Measurements from ENCODE around the gene MSI2.

MSI2 gene

GRCh38 chr17:57515662-57516211, 259.4 kb downstream of the MSI2 start:
- no peak for DNase-seq

GRCh38 chr17:57516290-57517230, 260.2 kb downstream of the MSI2 start:
- no peak for DNase-seq

GRCh38 chr17:57517273-57517631, 260.9 kb downstream of the MSI2 start:
- no peak for DNase-seq

GRCh38 chr17:57517632-57518456, 261.5 kb downstream of the MSI2 start:
- no peak for DNase-seq

GRCh38 chr17:57518587-57519581, 262.6 kb downstream of the MSI2 start:
- DNase-seq: no peak

GRCh38 chr17:57519800-57520199, 263.5 kb downstream of the MSI2 start:
- DNase-seq: no peak

GRCh38 chr17:57521606-57522005, 265.3 kb downstream of the MSI2 start:
- no peak for DNase-seq

- DNase-seq: no peak
Observed at GRCh38 chr17:57522042-57523005, 266.0 kb downstream of the MSI2 start.

GRCh38 chr17:57523926-57524632, 267.8 kb downstream of the MSI2 start:
- no peak for DNase-seq

- DNase-seq: peak in 1 of 2 experiments; percentile 46
Observed at GRCh38 chr17:57524839-57525568, 268.7 kb downstream of the MSI2 start.

GRCh38 chr17:57527221-57528057, 271.1 kb downstream of the MSI2 start:
- no peak for DNase-seq

- DNase-seq: no peak
Observed at GRCh38 chr17:57528058-57528451, 271.7 kb downstream of the MSI2 start.

- no peak for DNase-seq
Observed at GRCh38 chr17:57530026-57530425, 273.7 kb downstream of the MSI2 start.

- no peak for DNase-seq
Observed at GRCh38 chr17:57530508-57530907, 274.2 kb downstream of the MSI2 start.

GRCh38 chr17:57531078-57531477, 274.8 kb downstream of the MSI2 start:
- no peak for DNase-seq

GRCh38 chr17:57531648-57532504, 275.6 kb downstream of the MSI2 start:
- no peak for DNase-seq

GRCh38 chr17:57532556-57532955, 276.2 kb downstream of the MSI2 start:
- DNase-seq: no peak

- no peak for DNase-seq
Observed at GRCh38 chr17:57532966-57533365, 276.6 kb downstream of the MSI2 start.

Measured in NCI-H1930 (cell line).